ENCODE data around the gene GPS2.
"Not testable (repeated sequence)": the region's sequence is repeated elsewhere in the genome, so short reads cannot be mapped to it uniquely, and the experiment has no call there.

Gene GPS2

DNA sequence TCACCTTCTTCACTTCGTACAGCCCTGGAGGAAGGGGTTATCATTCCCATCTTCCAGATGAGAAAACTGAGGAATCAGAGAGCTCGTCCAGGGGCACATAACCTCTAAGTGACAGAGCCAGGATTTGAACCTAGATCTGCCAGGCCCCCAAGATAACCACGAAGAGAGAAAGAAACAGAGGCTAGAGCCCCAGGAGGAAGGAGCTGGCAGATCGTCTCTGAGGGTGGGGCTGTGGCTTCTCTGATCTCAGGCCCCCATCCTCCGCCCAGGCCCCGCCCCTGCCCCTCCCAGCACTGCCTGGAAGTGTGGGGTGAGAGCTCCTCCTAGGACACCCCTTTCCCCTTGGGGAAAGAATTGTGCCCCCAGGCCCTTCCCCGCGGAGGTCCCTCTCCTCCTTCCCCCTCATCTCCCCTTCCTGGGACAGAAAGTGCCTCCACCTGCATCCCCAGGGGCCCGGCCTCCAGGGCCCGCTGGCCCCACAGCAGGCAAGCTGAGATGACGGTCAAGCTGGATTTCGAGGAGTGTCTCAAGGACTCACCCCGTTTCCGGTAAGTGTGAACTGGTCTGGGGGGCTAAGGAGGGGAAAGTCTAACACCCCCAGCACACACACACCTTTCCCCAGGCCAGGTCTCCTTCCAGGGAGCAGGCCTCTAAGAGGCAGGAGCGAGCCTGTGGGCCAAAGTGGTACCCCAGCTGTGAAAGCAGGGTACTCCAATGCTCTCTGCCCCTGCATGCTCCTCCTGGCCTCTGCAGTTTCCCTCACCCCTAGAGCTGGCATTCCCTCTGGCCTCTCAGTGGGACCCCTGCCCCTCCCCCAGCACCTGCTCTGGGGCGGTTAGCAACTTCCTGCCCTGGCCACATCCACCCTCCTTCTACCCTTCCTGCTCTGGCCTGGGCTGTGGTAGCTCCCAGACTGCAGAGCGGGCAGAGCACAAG is 21.3 kb upstream of the GPS2 start, which contains the start of gene ACAP1:
TSS of gene ACAP1 (plus strand) at position 290 of the 936 bp plus-strand sequence. CDS start at position 496, 206 bp downstream.
- DNase-seq: no peak

GRCh38 chr17:7335765-7336164 is 20.6 kb upstream of the GPS2 start:
- DNase-seq: not testable (repeated sequence)

DNA sequence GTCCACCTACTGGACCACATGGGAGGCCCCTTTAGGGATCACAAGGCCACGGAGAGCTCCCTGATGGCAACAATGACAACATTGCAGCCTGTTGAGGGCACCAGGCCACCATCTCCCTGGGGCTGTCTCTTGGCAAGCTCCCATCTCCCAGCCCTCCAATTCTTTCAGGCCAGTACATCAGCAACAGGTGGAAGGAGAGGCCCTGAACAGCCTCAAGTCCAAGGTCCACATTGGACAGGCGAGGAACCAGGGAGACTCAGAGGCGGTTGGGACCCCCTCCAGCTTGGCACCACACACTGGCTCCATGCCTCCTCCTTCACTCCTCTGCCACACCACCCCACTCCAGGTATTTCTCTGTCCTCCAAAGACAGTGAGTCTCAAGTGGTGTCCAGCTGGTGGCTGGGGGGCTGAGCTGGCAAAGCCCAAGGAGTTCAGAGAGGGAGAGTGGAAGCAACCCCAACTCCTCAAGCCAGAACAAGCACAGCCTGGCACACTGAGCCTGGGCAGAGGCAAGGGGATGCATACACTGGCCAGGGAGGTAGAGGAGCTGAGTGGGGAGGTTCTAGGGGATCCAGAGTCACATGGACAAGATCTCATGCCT is 19.9 kb upstream of the GPS2 start:
- no peak for DNase-seq

DNA sequence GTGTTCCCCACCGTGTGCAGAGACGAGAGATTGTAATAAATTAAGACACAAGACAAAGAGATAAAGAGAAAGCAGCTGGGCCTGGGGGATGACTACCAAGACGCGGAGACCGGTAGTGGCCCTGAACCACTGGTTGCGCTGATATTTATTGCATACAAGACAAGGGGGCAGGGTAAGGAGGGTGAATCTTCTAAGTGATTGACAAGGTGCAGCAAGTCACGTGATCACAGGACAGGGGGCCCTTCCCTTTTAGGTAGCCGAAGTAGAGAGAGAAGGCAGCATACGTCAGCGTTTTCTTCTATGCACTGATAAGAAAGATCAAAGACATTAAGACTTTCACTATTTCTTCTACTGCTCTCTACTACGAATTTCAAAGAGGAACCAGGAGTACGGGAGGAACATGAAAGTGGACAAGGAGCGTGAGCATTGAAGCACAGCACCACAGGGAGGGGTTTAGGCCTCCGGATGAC is 17.5 kb upstream of the GPS2 start:
- DNase-seq: not testable (repeated sequence)

DNA sequence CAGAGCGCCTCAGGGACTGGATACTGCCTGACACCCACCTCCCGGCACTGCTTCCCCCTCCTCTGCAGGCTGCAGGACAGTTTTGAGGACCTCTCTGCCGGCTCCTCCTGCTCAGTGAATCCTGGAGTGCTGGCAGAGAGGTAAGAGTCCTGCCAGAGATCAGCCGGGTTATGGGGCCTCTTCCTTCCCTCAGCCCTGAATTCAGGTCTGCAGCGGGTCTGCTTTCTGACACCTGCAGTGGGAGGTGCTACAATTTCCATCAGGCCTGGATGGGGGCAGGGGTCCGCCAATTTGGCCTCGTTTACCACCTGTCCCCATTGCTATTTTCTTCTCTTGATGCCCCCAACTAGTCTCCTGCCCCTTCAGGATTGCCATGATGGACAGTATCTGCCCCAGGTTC is 17.0 kb upstream of the GPS2 start:
- DNase-seq: no peak

DNA sequence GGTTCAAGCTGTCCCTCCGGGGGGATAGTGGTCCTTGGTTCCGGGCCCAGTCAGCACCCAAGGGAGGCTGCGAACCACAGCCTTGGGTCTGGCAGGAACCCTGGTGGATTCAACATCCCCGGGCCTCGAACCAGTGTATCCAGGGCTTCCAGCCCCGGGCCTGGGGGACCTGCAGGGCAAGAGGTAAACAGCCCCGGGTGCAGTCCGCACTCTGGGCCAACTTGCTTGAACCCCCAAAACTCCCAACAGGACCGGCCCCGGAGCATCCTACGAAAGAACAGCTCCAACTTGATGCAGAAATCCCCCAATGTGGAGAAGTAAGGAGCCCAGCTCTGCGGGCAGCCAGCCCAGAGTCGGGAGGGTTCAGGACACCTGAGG is 15.5 kb upstream of the GPS2 start:
- DNase-seq: no peak

DNA sequence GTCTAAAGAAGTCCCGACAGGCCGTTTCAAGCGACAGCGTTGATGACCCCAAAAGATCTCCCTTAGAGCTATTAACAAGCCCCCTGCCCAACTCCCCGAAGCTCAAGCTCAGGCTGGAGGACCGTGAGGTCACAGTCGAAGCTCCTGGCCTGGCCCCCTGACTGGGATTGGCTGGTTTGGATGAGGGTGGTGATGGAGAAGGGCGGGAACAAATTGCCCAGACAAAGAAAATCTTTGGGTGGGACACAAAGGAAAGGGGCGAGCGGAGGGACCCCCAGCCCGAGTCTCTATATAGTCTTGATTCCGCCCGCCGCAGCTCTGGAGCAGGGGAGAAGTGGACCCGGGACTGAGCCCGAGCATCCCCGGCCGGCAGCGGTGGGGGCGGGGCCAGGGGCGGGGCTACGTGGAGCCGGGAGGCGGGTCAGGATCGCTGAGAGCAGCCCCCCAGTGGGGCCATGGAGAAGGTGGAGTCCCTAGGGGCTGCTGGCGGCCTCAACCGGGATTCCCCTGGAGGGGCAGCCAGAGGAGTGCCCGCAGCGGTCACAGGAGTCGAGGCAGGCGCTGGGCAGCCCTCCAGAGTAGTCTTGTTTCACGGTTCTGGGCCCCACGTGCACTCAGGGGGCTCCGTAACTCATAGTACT is 15.0 kb upstream of the GPS2 start:
- DNase-seq: peak; percentile 67

DNA sequence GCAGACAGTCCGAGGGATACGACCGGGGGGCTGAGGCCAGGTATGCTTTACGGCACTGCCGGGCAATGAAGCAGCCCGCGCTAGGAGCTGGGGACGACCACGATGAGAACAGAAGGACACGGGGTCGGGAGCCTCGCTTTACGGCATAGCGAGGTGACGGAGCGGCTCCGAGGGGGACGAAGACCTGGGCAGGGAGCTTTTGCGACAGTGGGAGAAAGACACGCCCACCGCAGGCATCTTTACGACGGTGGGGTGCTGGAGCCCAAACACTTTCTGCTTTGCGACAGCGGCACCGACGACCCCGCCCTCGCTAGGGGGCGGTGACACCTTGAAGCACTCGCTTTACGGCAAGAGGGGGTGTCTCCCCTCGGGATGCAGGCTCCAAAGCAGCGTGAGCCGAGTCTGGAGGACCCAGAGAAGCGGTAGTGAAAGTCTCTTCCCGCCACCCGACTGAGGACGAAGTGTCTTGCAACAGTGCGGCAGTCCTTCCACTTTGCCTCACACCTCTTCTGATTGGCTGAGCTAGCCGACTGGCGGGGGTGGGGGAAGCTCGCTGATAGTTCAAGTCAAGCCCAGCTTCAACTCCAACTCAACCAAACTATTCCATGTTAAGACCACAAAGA is 14.3 kb upstream of the GPS2 start:
- peak; percentile 97 for DNase-seq

DNA sequence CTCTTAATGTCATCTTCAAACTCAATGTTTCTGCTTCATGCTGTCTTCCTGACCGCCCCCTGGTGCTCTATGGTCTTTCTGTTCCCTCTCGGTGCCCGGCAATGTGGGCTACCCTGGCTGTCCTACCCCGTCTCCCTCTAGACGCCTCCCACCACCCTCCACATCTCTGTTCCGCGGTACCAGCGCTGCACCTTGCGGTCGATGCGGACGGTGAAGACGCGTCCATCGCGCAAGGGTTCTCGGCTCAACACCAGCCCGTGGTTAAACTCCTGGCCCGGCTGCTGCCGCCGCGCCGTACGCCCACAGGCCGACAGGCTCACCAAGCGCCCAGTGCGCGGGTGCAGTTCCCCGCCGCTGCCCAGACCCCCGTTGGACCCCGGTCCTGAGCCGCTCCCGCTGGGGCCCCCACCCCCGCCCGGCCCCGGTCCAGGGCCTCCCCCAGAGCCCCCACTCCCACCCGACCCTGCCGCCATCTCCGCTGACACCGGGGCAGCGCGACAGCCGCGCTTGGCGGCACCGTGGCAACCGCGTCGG is 13.7 kb upstream of the GPS2 start, which contains the start of gene NEURL4:
TSS of gene NEURL4 (minus strand) at position 496 of the 534 bp plus-strand sequence. CDS start at position 473, 23 bp downstream.
- no peak for DNase-seq

DNA sequence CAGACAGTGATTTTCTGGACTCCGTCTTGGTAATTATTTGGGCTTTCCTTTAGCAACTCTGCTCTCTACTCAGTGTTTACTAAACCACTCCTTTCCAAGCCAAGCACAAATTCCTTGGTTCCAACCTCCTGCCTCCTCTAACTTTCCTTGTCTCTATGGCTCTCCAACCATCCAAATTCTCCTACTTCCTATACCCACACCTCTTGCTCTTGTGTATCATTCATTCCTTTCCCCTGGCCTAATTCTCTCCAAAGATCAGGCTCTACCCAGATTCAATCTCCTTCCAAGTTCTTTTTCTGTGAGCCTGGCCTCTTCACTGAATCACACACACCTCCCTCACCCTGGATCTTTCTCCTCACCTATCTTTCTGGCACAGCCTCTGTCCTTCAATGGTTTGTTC is 12.8 kb upstream of the GPS2 start:
- no peak for DNase-seq

DNA sequence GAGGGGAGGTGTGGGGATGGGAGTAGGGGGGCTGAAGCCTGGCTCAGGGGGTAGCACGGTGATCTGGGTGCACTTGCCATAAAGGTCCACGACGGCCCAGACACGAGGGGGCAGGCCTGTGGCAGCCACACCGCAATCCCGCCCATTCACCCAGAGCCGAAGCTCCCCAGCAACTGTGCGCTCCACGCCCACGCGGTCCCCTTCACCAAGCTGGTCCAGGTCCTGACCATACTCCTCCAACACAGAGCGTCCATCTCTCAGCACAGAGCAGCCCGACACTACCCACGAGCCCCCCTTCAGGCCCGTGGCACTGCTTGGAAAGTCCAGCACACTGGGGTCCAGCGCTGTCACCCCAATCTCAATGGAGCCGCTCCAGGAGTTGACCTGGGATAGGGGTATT is 12.3 kb upstream of the GPS2 start:
- no peak for DNase-seq

GRCh38 chr17:7327056-7327455 is 11.9 kb upstream of the GPS2 start:
- DNase-seq: no peak

- no peak for DNase-seq
Measured at GRCh38 chr17:7326186-7326585, 11.0 kb upstream of the GPS2 start.

DNA sequence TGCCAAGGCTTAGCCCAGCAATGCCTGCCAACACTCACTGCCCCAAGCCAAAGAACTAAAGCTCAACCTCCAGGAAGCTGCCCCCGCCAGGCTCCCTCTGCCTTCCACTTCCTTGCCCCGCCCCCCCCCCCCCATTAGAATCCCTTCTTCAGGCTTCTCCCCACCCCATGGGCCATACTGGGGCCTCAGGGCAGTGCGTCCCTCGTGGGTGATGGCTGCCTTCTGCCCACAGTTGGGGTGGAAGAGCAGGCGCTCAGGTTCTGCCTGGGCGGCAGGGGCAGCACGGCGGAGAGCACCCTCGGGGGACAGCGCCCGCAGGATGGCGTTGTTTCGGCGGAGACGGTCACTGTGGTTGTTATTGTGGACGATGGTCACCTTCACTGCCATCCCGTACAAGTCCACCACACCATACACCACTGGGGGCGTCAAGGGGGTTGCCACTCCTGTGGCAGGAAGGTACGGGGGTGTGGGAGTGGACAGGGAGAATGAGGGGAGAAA is 9.9 kb upstream of the GPS2 start:
- no peak for DNase-seq

DNA sequence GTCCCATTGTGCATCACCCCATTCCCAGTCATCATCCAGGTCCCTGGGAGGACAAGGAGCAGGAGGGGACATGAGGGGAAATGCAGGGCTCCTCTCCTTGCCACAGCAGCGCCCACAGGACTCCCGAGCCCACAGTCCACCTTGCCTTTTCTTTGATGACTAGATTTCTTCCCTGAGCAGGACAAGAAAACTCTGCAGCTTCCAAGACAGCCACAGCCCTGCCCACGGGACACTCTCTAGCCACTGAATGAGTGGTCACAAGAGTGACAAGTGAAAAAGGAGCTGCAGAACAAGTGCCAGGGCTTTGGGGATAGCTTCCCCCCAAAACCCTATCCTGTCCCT is 9.2 kb upstream of the GPS2 start:
- no peak for DNase-seq

GRCh38 chr17:7323731-7324437 is 8.7 kb upstream of the GPS2 start:
- DNase-seq: no peak

GRCh38 chr17:7322520-7323194 is 7.5 kb upstream of the GPS2 start:
- DNase-seq: no peak

- DNase-seq: no peak
Measured at GRCh38 chr17:7321466-7321865, 6.3 kb upstream of the GPS2 start.

- no peak for DNase-seq
Measured at GRCh38 chr17:7318121-7318860, 3.1 kb upstream of the GPS2 start.

GRCh38 chr17:7317161-7317803 is 2.1 kb upstream of the GPS2 start:
- no peak for DNase-seq
